Gastroesophageal sphincter (tissue), 3 donors: ENCODE data around the gene RFX2.

ENCODE experiments used
- CTCF ChIP-seq, 4 experiments: fragments of 200-600 bp in 2 of 4; fragments of 450-650 bp in 2 of 4; sonication (generic) in 1 of 4; IDR thresholded peaks; one replicate each; pipeline ENCODE4 v1.5.1; 2017 to 2019; ENCODE audit warnings: antibody characterized with exemption in 4 of 4, mild to moderate bottlenecking in 2 of 4, moderate library complexity in 2 of 4
- EP300 ChIP-seq: sonication (generic); formaldehyde crosslinking; IDR thresholded peaks from one replicate; pipeline ENCODE4 v1.6.1; 2017; ENCODE audit warnings: antibody characterized with exemption, mild to moderate bottlenecking
- POLR2A ChIP-seq, 2 donors: fragments of 450-650 bp; IDR thresholded peaks; one replicate each; pipeline ENCODE4 v1.6.1; 2017; ENCODE audit warnings: antibody characterized with exemption in 2 of 2, mild to moderate bottlenecking in 2 of 2, moderate library complexity in 1 of 2
- POLR2AphosphoS5 ChIP-seq: sonication (generic); formaldehyde crosslinking; IDR thresholded peaks from one replicate; pipeline ENCODE4 v1.6.1; 2017; ENCODE audit warnings: antibody characterized with exemption

GRCh38 chr19:6012426-6013170 lies 97.7 kb downstream of the RFX2 start:
- TF ChIP-seq CTCF (IDR thresholded peaks at IDR 0.05) (no peak), POLR2AphosphoS5 (no peak), EP300 (no peak), POLR2A (IDR thresholded peaks at IDR 0.05) (no peak)
